ENCODE data around the gene NLRP3.
"Not testable (repeated sequence)": the region's sequence is repeated elsewhere in the genome, so short reads cannot be mapped to it uniquely, and the experiment has no call there.

NLRP3 gene

GRCh38 chr1:247371801-247372259, 44.1 kb upstream of the NLRP3 start:
- in situ Hi-C loops (cut with MboI; ENCODE audit: low sequenced_read_pairs, unreplicated experiment), result loop anchor here (10.0 kb wide), 1 partner anchor 113 kb away; no protein-coding TSS in a partner anchor
- DNase-seq (ENCODE audit: low spot score), result no peak
- no peak for TF ChIP-seq CTCF (IDR thresholded peaks at IDR 0.05; ENCODE audit: borderline replicate concordance, control extremely low read depth, extremely low read depth, insufficient read depth, missing control alignments)

GRCh38 chr1:247373721-247374141, 42.2 kb upstream of the NLRP3 start:
- TF ChIP-seq CTCF (IDR thresholded peaks at IDR 0.05; ENCODE audit: borderline replicate concordance, control extremely low read depth, extremely low read depth, insufficient read depth, missing control alignments), result no peak
- in situ Hi-C loops (cut with MboI; ENCODE audit: low sequenced_read_pairs, unreplicated experiment), result loop anchor here (10.0 kb wide), 1 partner anchor 111 kb away; no protein-coding TSS in a partner anchor
- DNase-seq (ENCODE audit: low spot score), result peak; percentile 52

- in situ Hi-C loops (cut with MboI; ENCODE audit: low sequenced_read_pairs, unreplicated experiment), result loop anchor here (10.0 kb wide), 1 partner anchor 110 kb away; no protein-coding TSS in a partner anchor
- not testable (repeated sequence) for DNase-seq (ENCODE audit: low spot score)
These were observed 41.2 kb upstream of the NLRP3 start for GRCh38 chr1:247374651-247375334.

- no peak for DNase-seq (ENCODE audit: low spot score)
- no peak for TF ChIP-seq CTCF (IDR thresholded peaks at IDR 0.05; ENCODE audit: borderline replicate concordance, control extremely low read depth, extremely low read depth, insufficient read depth, missing control alignments)
- in situ Hi-C loops (cut with MboI; ENCODE audit: low sequenced_read_pairs, unreplicated experiment), result loop anchor here (10.0 kb wide), 1 partner anchor 109 kb away; no protein-coding TSS in a partner anchor
These were observed 40.2 kb upstream of the NLRP3 start for GRCh38 chr1:247375747-247376146.

- DNase-seq (ENCODE audit: low spot score), result no peak
- no peak for TF ChIP-seq CTCF (IDR thresholded peaks at IDR 0.05; ENCODE audit: borderline replicate concordance, control extremely low read depth, extremely low read depth, insufficient read depth, missing control alignments)
- in situ Hi-C loops (cut with MboI; ENCODE audit: low sequenced_read_pairs, unreplicated experiment), result loop anchor here (10.0 kb wide), 1 partner anchor 108 kb away; no protein-coding TSS in a partner anchor
These were observed 39.3 kb upstream of the NLRP3 start for GRCh38 chr1:247376659-247377058.

- not testable (repeated sequence) for DNase-seq (ENCODE audit: low spot score)
- in situ Hi-C loops (cut with MboI; ENCODE audit: low sequenced_read_pairs, unreplicated experiment), result loop anchor here (10.0 kb wide), 1 partner anchor 107 kb away; no protein-coding TSS in a partner anchor
These were observed 38.3 kb upstream of the NLRP3 start for GRCh38 chr1:247377656-247378055.

GRCh38 chr1:247378334-247379073, 37.5 kb upstream of the NLRP3 start:
- in situ Hi-C loops (cut with MboI; ENCODE audit: low sequenced_read_pairs, unreplicated experiment), result loop anchor here (10.0 kb wide), 1 partner anchor 106 kb away; no protein-coding TSS in a partner anchor
- no peak for DNase-seq (ENCODE audit: low spot score)
- no peak for TF ChIP-seq CTCF (IDR thresholded peaks at IDR 0.05; ENCODE audit: borderline replicate concordance, control extremely low read depth, extremely low read depth, insufficient read depth, missing control alignments)
